Measurements from ENCODE around the gene ULBP2. TPM values are rescaled to one million over a fixed set of nuclear protein-coding genes. Genes with fewer than 3 reads are reported as not detected.
"Not testable (repeated sequence)": the region's sequence is repeated elsewhere in the genome, so short reads cannot be mapped to it uniquely, and the experiment has no call there.

Gene ULBP2
- polyA plus RNA-seq, 1 donor (not counting 4 experiments of a cell fraction or from before 2014, with no cell fraction given) = 11.8 TPM

GRCh38 chr6:149954984-149955653, 13.3 kb downstream of the ULBP2 start:
- dilution Hi-C loops (cut with MboI; ENCODE audit: extremely low pct_ligation_motif_present, low sequenced_read_pairs); H3K4me2 ChIP-seq (ENCODE audit: control insufficient read depth, extremely low read depth, insufficient read depth, low read depth, low read length); FAIRE-seq; H3K4me3 ChIP-seq (ENCODE audit: control insufficient read depth in 2 of 3, extremely low read depth in 1 of 3, insufficient read depth in 2 of 3, low read depth in 1 of 3, low read length in 3 of 3); H3K4me1 ChIP-seq (ENCODE audit: control insufficient read depth, extremely low read depth, insufficient read depth, low read length); H3K9ac ChIP-seq (ENCODE audit: control insufficient read depth, extremely low read depth, insufficient read depth, low read length); DNase-seq (ENCODE audit: low read depth, low spot score); H3K27ac ChIP-seq (ENCODE audit: control insufficient read depth, insufficient read depth, low read length); H4K20me1 ChIP-seq (ENCODE audit: control insufficient read depth, extremely low read depth, insufficient read depth, low read length); H2AFZ ChIP-seq (ENCODE audit: control insufficient read depth, low read length); H3K9me1 ChIP-seq (ENCODE audit: control insufficient read depth, extremely low read depth, insufficient read depth, low read length); H3K79me2 ChIP-seq (ENCODE audit: control insufficient read depth, insufficient read depth, low read length); H3K36me3 ChIP-seq (ENCODE audit: control insufficient read depth in 2 of 2, extremely low read depth in 1 of 2, insufficient read depth in 2 of 2, low read length in 2 of 2); H3K9me3 ChIP-seq (ENCODE audit: control insufficient read depth, low read depth, low read length): not testable (repeated sequence)
- peaks cover 56% of the 10 kb centered on the region for H3K27me3 ChIP-seq (ENCODE audit: control insufficient read depth, extremely low read depth, insufficient read depth, low read length)

GRCh38 chr6:149955654-149956317, 14.0 kb downstream of the ULBP2 start:
- not testable (repeated sequence) for FAIRE-seq
- peaks cover 55% of the 10 kb centered on the region for H3K27me3 ChIP-seq (ENCODE audit: control insufficient read depth, extremely low read depth, insufficient read depth, low read length)

GRCh38 chr6:149958124-149958523, 16.3 kb downstream of the ULBP2 start:
- H3K27me3 ChIP-seq (ENCODE audit: control insufficient read depth, extremely low read depth, insufficient read depth, low read length) = peaks cover 36% of the 10 kb centered on the region
- H3K4me3 ChIP-seq (ENCODE audit: control insufficient read depth in 2 of 3, extremely low read depth in 1 of 3, insufficient read depth in 2 of 3, low read depth in 1 of 3, low read length in 3 of 3); dilution Hi-C loops (cut with MboI; ENCODE audit: extremely low pct_ligation_motif_present, low sequenced_read_pairs); H3K4me1 ChIP-seq (ENCODE audit: control insufficient read depth, extremely low read depth, insufficient read depth, low read length); H3K9me1 ChIP-seq (ENCODE audit: control insufficient read depth, extremely low read depth, insufficient read depth, low read length); H3K9me3 ChIP-seq (ENCODE audit: control insufficient read depth, low read depth, low read length); H3K36me3 ChIP-seq (ENCODE audit: control insufficient read depth in 2 of 2, extremely low read depth in 1 of 2, insufficient read depth in 2 of 2, low read length in 2 of 2); H3K9ac ChIP-seq (ENCODE audit: control insufficient read depth, extremely low read depth, insufficient read depth, low read length); H3K79me2 ChIP-seq (ENCODE audit: control insufficient read depth, insufficient read depth, low read length); H4K20me1 ChIP-seq (ENCODE audit: control insufficient read depth, extremely low read depth, insufficient read depth, low read length); DNase-seq (ENCODE audit: low read depth, low spot score); H3K27ac ChIP-seq (ENCODE audit: control insufficient read depth, insufficient read depth, low read length); H3K4me2 ChIP-seq (ENCODE audit: control insufficient read depth, extremely low read depth, insufficient read depth, low read depth, low read length); H2AFZ ChIP-seq (ENCODE audit: control insufficient read depth, low read length); FAIRE-seq: not testable (repeated sequence)

More at GRCh38 chr6:149955654-149956317, 14.0 kb downstream of the ULBP2 start:
- H2AFZ ChIP-seq (ENCODE audit: control insufficient read depth, low read length); H3K4me2 ChIP-seq (ENCODE audit: control insufficient read depth, extremely low read depth, insufficient read depth, low read depth, low read length); H3K9me1 ChIP-seq (ENCODE audit: control insufficient read depth, extremely low read depth, insufficient read depth, low read length); H3K9ac ChIP-seq (ENCODE audit: control insufficient read depth, extremely low read depth, insufficient read depth, low read length); H3K27ac ChIP-seq (ENCODE audit: control insufficient read depth, insufficient read depth, low read length); H3K79me2 ChIP-seq (ENCODE audit: control insufficient read depth, insufficient read depth, low read length); H3K36me3 ChIP-seq (ENCODE audit: control insufficient read depth in 2 of 2, extremely low read depth in 1 of 2, insufficient read depth in 2 of 2, low read length in 2 of 2); DNase-seq (ENCODE audit: low read depth, low spot score); H3K4me3 ChIP-seq (ENCODE audit: control insufficient read depth in 2 of 3, extremely low read depth in 1 of 3, insufficient read depth in 2 of 3, low read depth in 1 of 3, low read length in 3 of 3); H3K4me1 ChIP-seq (ENCODE audit: control insufficient read depth, extremely low read depth, insufficient read depth, low read length); H4K20me1 ChIP-seq (ENCODE audit: control insufficient read depth, extremely low read depth, insufficient read depth, low read length); dilution Hi-C loops (cut with MboI; ENCODE audit: extremely low pct_ligation_motif_present, low sequenced_read_pairs); H3K9me3 ChIP-seq (ENCODE audit: control insufficient read depth, low read depth, low read length): not testable (repeated sequence)
- TF ChIP-seq EZH2 (IDR thresholded peaks at IDR 0.05; ENCODE audit: low read length) = peak; percentile 49

DNA sequence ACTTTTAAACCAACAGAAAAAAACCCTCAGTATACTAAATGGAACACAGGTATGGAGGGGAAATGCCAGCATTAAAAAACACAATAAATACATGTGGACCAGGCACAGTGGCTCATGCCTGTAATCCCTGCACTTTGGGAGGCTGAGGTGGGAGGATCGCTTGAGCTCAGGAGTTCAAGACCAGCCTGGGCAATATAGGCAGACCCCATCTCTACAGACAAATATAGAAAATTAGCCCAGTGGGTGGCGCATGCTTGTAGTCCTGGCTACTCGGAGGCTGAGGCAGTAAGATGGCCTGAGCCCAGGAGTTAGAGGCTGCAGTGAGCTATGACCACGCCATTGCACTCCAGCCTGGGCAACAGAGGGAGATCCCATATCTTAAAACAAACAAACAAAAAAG, 18.0 kb downstream of the ULBP2 start:
- H3K4me3 ChIP-seq (ENCODE audit: control insufficient read depth in 2 of 3, extremely low read depth in 1 of 3, insufficient read depth in 2 of 3, low read depth in 1 of 3, low read length in 3 of 3); H3K4me1 ChIP-seq (ENCODE audit: control insufficient read depth, extremely low read depth, insufficient read depth, low read length); FAIRE-seq; H3K79me2 ChIP-seq (ENCODE audit: control insufficient read depth, insufficient read depth, low read length); H3K36me3 ChIP-seq (ENCODE audit: control insufficient read depth in 2 of 2, extremely low read depth in 1 of 2, insufficient read depth in 2 of 2, low read length in 2 of 2); H4K20me1 ChIP-seq (ENCODE audit: control insufficient read depth, extremely low read depth, insufficient read depth, low read length); H3K9ac ChIP-seq (ENCODE audit: control insufficient read depth, extremely low read depth, insufficient read depth, low read length); H3K9me3 ChIP-seq (ENCODE audit: control insufficient read depth, low read depth, low read length); H3K27ac ChIP-seq (ENCODE audit: control insufficient read depth, insufficient read depth, low read length); H3K9me1 ChIP-seq (ENCODE audit: control insufficient read depth, extremely low read depth, insufficient read depth, low read length); dilution Hi-C loops (cut with MboI; ENCODE audit: extremely low pct_ligation_motif_present, low sequenced_read_pairs); DNase-seq (ENCODE audit: low read depth, low spot score); H3K4me2 ChIP-seq (ENCODE audit: control insufficient read depth, extremely low read depth, insufficient read depth, low read depth, low read length); H2AFZ ChIP-seq (ENCODE audit: control insufficient read depth, low read length): not testable (repeated sequence)
- H3K27me3 ChIP-seq (ENCODE audit: control insufficient read depth, extremely low read depth, insufficient read depth, low read length) = peaks cover 35% of the 10 kb centered on the region

Data from keratinocyte (primary cell).